GM11168 (cell line): ENCODE results near the gene EVI2B.
"Not testable (repeated sequence)": the region's sequence is repeated elsewhere in the genome, so short reads cannot be mapped to it uniquely, and the experiment has no call there.

Experiments
- in situ Hi-C: fragments of 300-500 bp; cut with MboI; formaldehyde crosslinking; loops from one replicate; pipeline ENCODE4 v1.12.0; 2022; ENCODE audit warnings: low sequenced_read_pairs; ENCODE audit not compliant: unreplicated experiment

The EVI2B gene, protein sequence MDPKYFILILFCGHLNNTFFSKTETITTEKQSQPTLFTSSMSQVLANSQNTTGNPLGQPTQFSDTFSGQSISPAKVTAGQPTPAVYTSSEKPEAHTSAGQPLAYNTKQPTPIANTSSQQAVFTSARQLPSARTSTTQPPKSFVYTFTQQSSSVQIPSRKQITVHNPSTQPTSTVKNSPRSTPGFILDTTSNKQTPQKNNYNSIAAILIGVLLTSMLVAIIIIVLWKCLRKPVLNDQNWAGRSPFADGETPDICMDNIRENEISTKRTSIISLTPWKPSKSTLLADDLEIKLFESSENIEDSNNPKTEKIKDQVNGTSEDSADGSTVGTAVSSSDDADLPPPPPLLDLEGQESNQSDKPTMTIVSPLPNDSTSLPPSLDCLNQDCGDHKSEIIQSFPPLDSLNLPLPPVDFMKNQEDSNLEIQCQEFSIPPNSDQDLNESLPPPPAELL

DNA sequence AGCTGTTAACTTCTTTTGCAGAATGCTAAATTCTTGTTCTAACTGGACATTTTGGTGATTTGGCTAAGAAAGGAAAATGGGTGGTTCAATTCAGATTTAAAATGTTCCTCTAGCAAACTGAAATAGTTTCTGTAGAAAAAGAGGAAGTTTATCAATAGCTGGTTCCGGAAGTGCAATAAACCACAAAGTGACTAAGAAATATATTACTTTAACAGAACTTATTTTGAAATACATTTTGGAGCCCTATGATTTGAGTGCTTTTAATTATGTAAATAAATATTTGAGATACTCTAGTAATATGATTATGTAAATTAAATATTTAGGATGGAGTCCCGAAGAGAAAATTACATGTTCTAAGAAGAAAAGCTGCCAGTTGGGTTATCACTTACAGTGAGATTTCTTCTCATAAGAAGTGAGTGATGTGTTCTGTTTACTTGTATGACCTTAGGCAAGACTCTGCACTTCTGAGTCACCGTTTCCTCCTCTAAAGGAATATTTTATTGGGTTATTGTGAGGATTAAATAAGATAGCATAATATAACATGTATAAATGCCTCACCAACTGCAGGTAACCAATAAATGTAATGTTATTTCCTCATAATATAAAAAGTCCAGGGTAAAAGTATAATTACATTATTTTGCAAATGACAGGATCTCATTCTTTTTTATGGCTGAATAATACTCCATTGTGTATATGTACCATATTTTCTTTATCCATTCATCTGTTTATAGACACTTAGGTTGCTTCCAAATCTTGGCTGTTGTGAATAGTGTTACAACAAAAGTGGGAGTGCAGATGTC is at the start of gene EVI2B:
Gene EVI2B, minus strand, starts transcription at position 73 of the 800 bp plus-strand sequence. CDS start 8,445 bp downstream, outside the sequence.
- in situ Hi-C loops, result no loop called here

- in situ Hi-C loops, result no loop called here
Measured at GRCh38 chr17:31357839-31358394, 44.1 kb upstream of the EVI2B start.

- in situ Hi-C loops, result no loop called here
Measured at GRCh38 chr17:31357091-31357490, 43.2 kb upstream of the EVI2B start.

GRCh38 chr17:31355935-31356334 is 42.1 kb upstream of the EVI2B start:
- in situ Hi-C loops, result no loop called here

DNA sequence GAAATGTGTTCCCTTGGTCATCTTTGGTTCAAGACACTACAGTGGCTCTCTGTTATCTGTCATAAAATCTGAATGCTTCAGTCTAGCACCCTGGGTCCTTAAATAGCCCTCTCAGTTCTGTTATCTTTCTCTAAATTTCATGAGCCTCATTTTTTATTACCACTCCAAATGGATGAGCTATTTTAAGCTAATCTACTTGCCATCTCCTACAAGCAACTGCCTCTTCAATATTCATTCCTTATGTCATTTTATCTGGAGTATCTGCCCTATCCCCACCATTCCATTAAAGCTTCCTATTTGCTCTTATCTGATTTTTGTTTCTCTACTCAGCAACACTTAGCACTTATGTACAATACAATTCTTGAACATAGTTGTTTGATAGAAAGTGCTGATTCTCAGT is 35.6 kb upstream of the EVI2B start:
- in situ Hi-C loops, result no loop called here

GRCh38 chr17:31345191-31345747 is 31.4 kb upstream of the EVI2B start:
- in situ Hi-C loops, result not testable (repeated sequence)

DNA sequence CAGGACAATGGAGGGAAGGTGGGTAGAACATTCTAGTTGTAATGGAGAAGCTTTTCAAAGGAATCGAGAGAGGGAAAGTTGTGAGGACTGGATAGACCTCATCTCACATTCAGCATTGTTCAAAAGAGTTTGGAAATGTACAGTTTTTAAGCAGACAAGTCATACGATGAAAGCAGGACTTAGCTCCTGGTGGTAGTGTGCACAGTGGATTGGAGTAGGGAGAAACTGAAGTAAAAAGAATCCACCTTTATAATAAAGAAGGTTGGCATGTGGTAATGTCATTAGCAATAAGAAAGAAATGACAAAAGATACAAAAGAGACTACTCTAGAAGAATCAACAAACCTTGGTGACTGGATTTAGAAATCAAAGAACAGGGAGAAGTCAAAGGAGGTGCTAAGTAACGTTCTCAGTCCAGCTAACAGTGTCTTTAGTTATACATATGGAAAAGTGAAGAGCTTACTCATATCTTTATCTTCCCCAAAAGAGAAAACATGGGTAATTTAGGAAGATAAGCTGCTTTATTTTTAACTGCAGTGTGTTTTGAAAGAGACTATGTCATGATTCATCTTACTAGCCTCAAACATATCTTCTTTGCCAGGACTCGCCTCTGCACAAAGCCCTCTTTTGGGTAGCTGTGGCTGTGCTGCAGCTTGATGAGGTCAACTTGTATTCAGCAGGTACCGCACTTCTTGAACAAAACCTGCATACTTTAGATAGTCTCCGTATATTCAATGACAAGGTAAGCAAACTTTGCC is 26.2 kb upstream of the EVI2B start:
- in situ Hi-C loops, result no loop called here

- in situ Hi-C loops, result no loop called here
Measured at GRCh38 chr17:31329221-31329620, 15.4 kb upstream of the EVI2B start.

GRCh38 chr17:31328160-31328535 is 14.3 kb upstream of the EVI2B start:
- in situ Hi-C loops, result no loop called here

DNA sequence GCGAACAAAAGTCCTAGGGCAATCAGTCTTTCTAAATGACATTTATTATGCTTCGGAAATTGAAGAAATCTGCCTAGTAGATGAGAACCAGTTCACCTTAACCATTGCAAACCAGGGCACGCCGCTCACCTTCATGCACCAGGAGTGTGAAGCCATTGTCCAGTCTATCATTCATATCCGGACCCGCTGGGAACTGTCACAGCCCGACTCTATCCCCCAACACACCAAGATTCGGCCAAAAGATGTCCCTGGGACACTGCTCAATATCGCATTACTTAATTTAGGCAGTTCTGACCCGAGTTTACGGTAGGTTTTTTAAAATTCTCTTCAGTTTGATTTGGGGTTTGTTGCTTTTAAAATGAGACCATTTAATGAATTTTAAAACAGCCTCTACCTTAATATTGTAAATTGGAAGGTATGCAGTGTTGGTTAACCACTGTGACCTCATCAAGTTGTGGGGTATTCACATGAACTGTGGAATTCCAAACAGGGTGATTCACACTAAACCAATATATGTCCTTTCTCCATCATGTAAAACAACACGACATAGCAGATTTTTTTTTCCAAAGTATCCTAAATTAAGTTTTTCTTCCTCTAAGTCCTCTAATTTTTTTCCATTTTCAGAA is 13.8 kb upstream of the EVI2B start:
- in situ Hi-C loops, result no loop called here

GRCh38 chr17:31323551-31323950 is 9.7 kb upstream of the EVI2B start:
- in situ Hi-C loops, result no loop called here

- in situ Hi-C loops, result no loop called here
Measured at GRCh38 chr17:31321966-31322365, 8.1 kb upstream of the EVI2B start.

- in situ Hi-C loops, result no loop called here
Measured at GRCh38 chr17:31321481-31321880, 7.6 kb upstream of the EVI2B start, which contains the start of gene EVI2A. TSS of gene EVI2A (minus strand) at chr17:31321622. CDS start at chr17:31319013, 2,609 bp downstream.

GRCh38 chr17:31320791-31321190 is 6.9 kb upstream of the EVI2B start:
- in situ Hi-C loops, result no loop called here

DNA sequence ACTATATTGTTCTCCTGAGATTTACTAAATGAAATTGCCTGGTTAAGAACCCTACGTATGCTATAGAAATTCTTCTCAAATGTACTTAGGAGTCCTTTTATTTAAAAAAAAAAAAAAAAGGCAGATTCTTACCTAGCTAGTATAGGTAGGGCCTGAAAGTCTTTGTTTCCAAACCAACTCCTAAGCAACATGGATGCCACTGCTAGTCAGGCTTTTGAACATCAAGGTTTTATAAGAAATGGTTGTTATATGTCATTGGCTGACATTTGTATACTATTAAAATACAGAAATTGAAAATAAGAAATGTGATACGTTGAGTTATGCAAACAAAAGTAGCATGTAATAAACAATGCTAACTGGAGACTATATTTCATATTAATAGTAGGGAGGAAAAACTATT is 6.4 kb upstream of the EVI2B start:
- in situ Hi-C loops, result no loop called here

DNA sequence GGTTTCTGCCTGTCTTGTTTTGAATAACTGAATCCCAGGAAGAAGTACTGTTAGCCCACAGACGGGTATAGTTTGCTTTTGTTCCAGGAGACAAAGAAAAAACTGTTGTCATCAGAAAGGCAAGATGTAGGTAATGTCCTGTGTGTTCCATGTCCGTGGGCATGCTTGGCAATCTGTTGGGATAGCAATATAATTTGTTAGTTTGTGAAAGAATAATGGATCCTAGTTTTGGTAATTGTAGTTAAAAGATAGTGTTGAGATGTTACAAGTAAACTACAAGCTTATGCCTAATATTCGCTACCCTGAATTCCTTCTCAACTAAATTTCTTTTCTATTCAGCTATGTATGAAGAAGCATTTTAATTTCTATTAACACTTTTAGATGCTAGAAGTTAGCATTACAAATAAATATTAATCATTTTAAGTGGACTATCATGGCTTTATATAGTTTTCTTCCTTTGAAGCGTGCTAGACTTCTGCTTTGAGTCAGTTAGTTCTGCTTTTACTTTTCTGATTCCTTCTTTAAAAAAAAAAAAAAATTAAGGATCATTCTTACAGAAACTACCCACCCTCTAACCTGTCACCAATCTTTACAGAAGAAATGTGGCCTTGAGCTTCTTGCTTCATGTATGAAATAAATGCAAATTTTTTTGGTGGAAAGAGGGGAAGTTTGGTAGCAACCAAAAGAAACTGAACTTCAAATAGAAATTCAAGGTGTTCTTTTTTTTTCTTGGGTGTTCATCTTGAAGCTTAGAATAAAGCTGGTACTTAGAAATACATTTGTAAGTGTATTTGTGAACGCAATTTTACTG is 5.2 kb upstream of the EVI2B start:
- in situ Hi-C loops, result no loop called here

DNA sequence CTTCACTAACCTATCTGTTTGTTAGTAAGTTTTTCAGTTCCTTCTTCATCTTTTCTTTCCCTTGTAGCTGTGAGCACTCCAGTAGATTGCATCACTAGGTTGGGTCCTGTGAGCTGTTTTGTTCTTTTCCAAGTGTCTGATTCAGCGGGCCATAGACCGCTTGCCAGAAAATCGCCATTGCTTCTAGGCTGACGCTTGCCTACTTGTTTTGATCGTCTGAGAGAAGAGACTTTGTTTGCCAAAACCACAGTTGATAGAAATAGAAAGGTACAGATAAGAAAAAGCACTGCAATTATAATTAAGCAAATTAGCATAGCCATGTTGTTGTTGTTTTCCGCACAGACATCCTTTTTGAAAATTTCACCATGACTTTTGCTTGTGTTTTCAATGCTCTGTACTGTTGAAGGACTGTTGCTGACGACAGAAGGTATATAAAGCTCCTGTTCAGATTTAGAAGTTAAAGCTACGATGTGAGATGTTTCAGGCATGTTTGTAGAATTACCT is 4.5 kb upstream of the EVI2B start:
- in situ Hi-C loops, result no loop called here

DNA sequence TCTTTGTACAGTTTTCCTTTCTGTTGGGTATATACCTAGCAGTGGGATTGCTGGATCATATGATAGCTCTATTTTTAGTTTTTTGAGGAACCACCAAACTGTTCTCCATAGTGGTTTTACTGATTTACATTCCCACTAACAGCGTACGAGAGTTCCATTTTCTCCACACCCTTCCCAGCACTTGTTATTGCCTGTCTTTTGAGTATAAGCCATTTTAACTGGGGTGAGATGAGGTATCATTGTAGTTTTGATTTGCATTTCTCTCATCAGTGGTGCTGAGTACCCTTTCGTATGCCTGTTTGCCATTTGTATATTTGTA is 887 bp upstream of the EVI2B start:
- in situ Hi-C loops, result no loop called here

DNA sequence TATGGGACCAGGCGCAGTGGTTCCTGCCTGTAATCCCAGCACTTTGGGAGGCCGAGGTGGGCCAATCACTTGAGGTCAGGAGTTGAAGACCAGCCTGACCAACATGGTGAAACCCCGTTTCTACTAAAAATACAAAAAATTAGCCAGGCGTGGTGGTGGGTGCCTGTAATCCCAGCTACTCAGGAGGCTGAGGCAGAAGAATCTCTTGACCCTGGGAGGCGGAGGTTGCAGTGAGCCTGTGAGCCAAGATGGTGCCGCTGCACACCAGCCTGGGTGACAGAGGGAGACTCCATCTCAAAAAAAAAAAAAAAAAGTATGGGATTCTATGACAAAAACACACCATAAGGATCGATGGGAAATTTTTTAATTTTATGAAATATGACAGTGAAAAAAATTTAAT is 1.6 kb downstream of the EVI2B start:
- in situ Hi-C loops, result not testable (repeated sequence)
